ENCODE results near the gene KSR2.
"Not testable (repeated sequence)": the region's sequence is repeated elsewhere in the genome, so short reads cannot be mapped to it uniquely, and the experiment has no call there.

Gene KSR2

GRCh38 chr12:117743761-117744160, 225.0 kb downstream of the KSR2 start:
- no peak for DNase-seq

GRCh38 chr12:117742721-117743120, 226.1 kb downstream of the KSR2 start:
- DNase-seq: no peak

GRCh38 chr12:117738233-117738632, 230.6 kb downstream of the KSR2 start:
- DNase-seq: no peak

GRCh38 chr12:117733549-117733805, 235.3 kb downstream of the KSR2 start:
- DNase-seq: no peak

- no peak for DNase-seq
Observed at GRCh38 chr12:117732761-117733548, 235.8 kb downstream of the KSR2 start.

- DNase-seq: not testable (repeated sequence)
Observed at GRCh38 chr12:117731131-117731530, 237.7 kb downstream of the KSR2 start.

GRCh38 chr12:117727301-117727700, 241.5 kb downstream of the KSR2 start:
- DNase-seq: no peak

- DNase-seq: no peak
Observed at GRCh38 chr12:117724543-117724942, 244.2 kb downstream of the KSR2 start.

GRCh38 chr12:117718559-117718958, 250.2 kb downstream of the KSR2 start:
- DNase-seq: no peak

GRCh38 chr12:117718141-117718540, 250.6 kb downstream of the KSR2 start:
- DNase-seq: no peak

- DNase-seq: no peak
Observed at GRCh38 chr12:117714203-117714602, 254.6 kb downstream of the KSR2 start.

- DNase-seq: no peak
Observed at GRCh38 chr12:117710121-117710520, 258.7 kb downstream of the KSR2 start.

- no peak for DNase-seq
Observed at GRCh38 chr12:117707861-117708260, 260.9 kb downstream of the KSR2 start.

GRCh38 chr12:117703584-117703983, 265.2 kb downstream of the KSR2 start:
- DNase-seq: no peak

GRCh38 chr12:117702741-117703140, 266.0 kb downstream of the KSR2 start:
- no peak for DNase-seq

GRCh38 chr12:117699575-117699974, 269.2 kb downstream of the KSR2 start:
- DNase-seq: no peak

GRCh38 chr12:117699118-117699517, 269.7 kb downstream of the KSR2 start:
- no peak for DNase-seq

GRCh38 chr12:117695956-117696355, 272.8 kb downstream of the KSR2 start:
- no peak for DNase-seq

GRCh38 chr12:117692512-117692911, 276.3 kb downstream of the KSR2 start:
- no peak for DNase-seq

GRCh38 chr12:117689857-117690256, 278.9 kb downstream of the KSR2 start:
- no peak for DNase-seq

- DNase-seq: no peak
Observed at GRCh38 chr12:117688446-117688845, 280.3 kb downstream of the KSR2 start.

GRCh38 chr12:117686911-117687377, 281.8 kb downstream of the KSR2 start:
- DNase-seq: no peak

GRCh38 chr12:117686210-117686609, 282.6 kb downstream of the KSR2 start:
- no peak for DNase-seq

GRCh38 chr12:117685110-117685926, 283.5 kb downstream of the KSR2 start:
- no peak for DNase-seq
